ENCODE measurements around the gene FMO1. TPM values are rescaled to one million over a fixed set of nuclear protein-coding genes. Genes with fewer than 3 reads are reported as not detected.

Gene FMO1
- total and polyA plus RNA-seq, 2 of the 8 experiments (the other 6 are each of a cell fraction or from before 2014, with no cell fraction given) = 0.11 TPM; not detected in 1

GRCh38 chr1:171218661-171219060 is 29.6 kb upstream of the FMO1 start:
- Histone ChIP-seq H2AK5ac (ENCODE audit: low read depth, low read length) (no peak overlapping the region), H3K56ac (replicated peaks; ENCODE audit: insufficient read length, low read depth, low read length) (no peak overlapping the region), H4K91ac (replicated peaks; ENCODE audit: insufficient read length, low read length) (peak overlapping the region; percentile 29), H3K23ac (ENCODE audit: insufficient read length) (no peak overlapping the region), H3K4me1 (replicated peaks in 1 of 4; ENCODE audit: control insufficient read depth in 3 of 4, insufficient read depth in 4 of 4, low read length in 3 of 4) (peaks cover 2 to 20% (median 17%) of the 10 kb centered on the region in 4 experiments; a peak in 6 of 7 replicates), H3K4me2 (ENCODE audit: insufficient read depth in 1 of 2, low read depth in 2 of 2, low read length in 2 of 2) (no peak overlapping the region; a peak in 1 of 4 replicates), H3K9me3 (ENCODE audit: insufficient read depth in 2 of 2, low read depth in 1 of 2, low read length in 1 of 2) (peaks cover 5 to 6% of the 10 kb centered on the region in 2 experiments; a peak in 2 of 4 replicates), H3K79me2 (ENCODE audit: control insufficient read depth in 1 of 2, insufficient read depth in 2 of 2, low read length in 2 of 2) (no peaks in the 10 kb centered on the region), H2BK15ac (ENCODE audit: low read length) (no peak overlapping the region), H3K18ac (ENCODE audit: extremely low read depth, low read length) (peak overlapping the region; percentile 39; the same call in 1 of the 2 replicates), H2BK12ac (ENCODE audit: low read depth, low read length) (no peak overlapping the region), H4K5ac (ENCODE audit: insufficient read length, low read depth, low read length) (no peak overlapping the region), H4K20me1 (replicated peaks in 1 of 2; ENCODE audit: control insufficient read depth in 1 of 2, insufficient read depth in 2 of 2, low read length in 2 of 2) (no peaks in the 10 kb centered on the region), H3K27me3 (replicated peaks in 1 of 4; ENCODE audit: control insufficient read depth in 3 of 4, extremely low read depth in 1 of 4, insufficient read depth in 3 of 4, low read length in 3 of 4) (no peaks in the 10 kb centered on the region), H3K14ac (ENCODE audit: insufficient read length) (no peak overlapping the region), H3K27ac (ENCODE audit: low read depth, low read length) (no peak overlapping the region), H2AFZ (ENCODE audit: low read length) (no peak overlapping the region), H3K23me2 (ENCODE audit: low read depth, low read length) (no peaks in the 10 kb centered on the region; the same call in 1 of the 2 replicates), H3K36me3 (ENCODE audit: control insufficient read depth in 2 of 4, insufficient read depth in 4 of 4, low read length in 3 of 4) (peaks cover 0 to 7% (median 3%) of the 10 kb centered on the region in 4 experiments; a peak in 2 of 8 replicates), H2BK5ac (ENCODE audit: low read depth, low read length) (peak overlapping the region; percentile 38; the same call in 1 of the 2 replicates), H4K8ac (ENCODE audit: extremely low read depth, insufficient read depth, low read length) (no peak overlapping the region), H2BK120ac (replicated peaks; ENCODE audit: low read depth, low read length) (peak overlapping the region; percentile 78), H3K4me3 (ENCODE audit: extremely low read depth in 1 of 4, insufficient read depth in 2 of 4, low read depth in 3 of 4, low read length in 4 of 4) (no peak overlapping the region; a peak in 1 of 8 replicates), H2BK20ac (ENCODE audit: low read length) (0 out of 2 replicates have a peak overlapping the region, but pooled peaks have one; percentile 25), H3K4ac (replicated peaks; ENCODE audit: insufficient read length, low read depth, low read length) (no peak overlapping the region), H3K9ac (replicated peaks in 1 of 4; ENCODE audit: extremely low read depth in 1 of 4, low read depth in 3 of 4, low read length in 3 of 4) (no peak overlapping the region), H3K79me1 (ENCODE audit: low read depth, low read length) (no peaks in the 10 kb centered on the region)
- ChIA-PET POLR2A (ENCODE audit: partially characterized antibody) (interaction anchor here (0.6 kb wide), 1 partner anchor 97 kb away, joined by 3 read pairs; no protein-coding TSS in a partner anchor), CTCF (ENCODE audit: partially characterized antibody) (interaction anchor here (1.1 to 1.6 kb wide), 2 partner anchors 8 to 31 kb away, joined by 5 read pairs; no protein-coding TSS in a partner anchor)
- WGBS, 2 experiments (ENCODE audit: extremely low coverage in 1 of 2, insufficient coverage in 1 of 2, insufficient read length in 1 of 2, insufficient replicate concordance in 2 of 2, low coverage in 1 of 2, low lambda C conversion rate in 2 of 2, missing lambda C conversion rate in 1 of 2) = 90% methylated on average over 1 of the region's 1 CpG; no CpG with 5 or more reads in 1 of the 2 experiments
- DNase-seq (ENCODE audit: low read depth in 1 of 2, low spot score in 2 of 2) = no peak
- FAIRE-seq = no peak
- no peak for TF ChIP-seq CBX8 (IDR thresholded peaks at IDR 0.05; ENCODE audit: borderline replicate concordance, low read depth, low read length)
- TF ChIP-seq KDM4A (IDR thresholded peaks at IDR 0.05; ENCODE audit: low read depth, low read length, severe bottlenecking) = no peak
- TF ChIP-seq MAX (IDR thresholded peaks at IDR 0.05) = no peak
- TF ChIP-seq SIN3A (conservative IDR thresholded peaks at IDR 0.05 in 1 of 2, IDR thresholded peaks at IDR 0.05 in 1 of 2; ENCODE audit: low read depth in 1 of 2, low read length in 2 of 2) = no peak
- TF ChIP-seq JUN (IDR thresholded peaks at IDR 0.05; ENCODE audit: low read depth, low read length) = no peak
- TF ChIP-seq EZH2 (IDR thresholded peaks at IDR 0.05; ENCODE audit: low read depth, low read length, severe bottlenecking) = no peak
- no peak for TF ChIP-seq PHF8 (conservative IDR thresholded peaks at IDR 0.05; ENCODE audit: low read depth, low read length)
- TF ChIP-seq TEAD4 (IDR thresholded peaks at IDR 0.05; ENCODE audit: low read depth, low read length) = no peak

Measured in H1 (cell line).